Measurements from ENCODE around the gene RAX. TPM values are rescaled to one million over a fixed set of nuclear protein-coding genes. Genes with fewer than 3 reads are reported as not detected.

RAX gene
- total RNA-seq, 2 donors from 2014 or later: not detected

DNA sequence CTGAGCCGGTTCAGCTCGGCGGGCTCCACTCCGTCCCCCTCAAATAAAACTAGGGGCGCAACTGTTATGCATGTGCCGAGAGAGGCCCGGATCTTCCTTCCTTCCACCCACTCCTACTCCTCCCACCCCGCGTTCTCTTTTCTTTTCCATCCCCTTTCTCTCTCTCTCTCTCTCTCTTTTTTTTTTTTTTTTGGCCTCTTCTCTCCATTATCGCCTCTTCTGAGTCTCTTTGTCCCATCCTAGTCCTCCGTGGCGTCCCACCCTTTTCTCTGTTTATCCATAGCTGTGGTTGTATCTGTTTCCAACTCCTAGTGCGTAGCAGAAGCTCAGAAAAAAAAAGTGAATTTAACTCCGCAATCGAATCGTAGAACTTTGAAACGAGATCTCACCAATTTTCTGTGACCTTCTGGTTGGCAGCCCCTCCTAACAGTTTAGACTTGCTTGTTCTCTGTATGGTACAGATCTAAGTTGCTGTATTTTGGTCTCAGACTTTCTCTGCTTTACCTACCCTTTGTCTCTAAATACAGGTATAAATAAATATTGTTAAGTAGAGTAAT, 3.6 kb downstream of the RAX start:
- no peak for DNase-seq (ENCODE audit: low spot score)
- H3K9me3 ChIP-seq: no peaks in the 10 kb centered on the region
- TF ChIP-seq, protein P1, sequence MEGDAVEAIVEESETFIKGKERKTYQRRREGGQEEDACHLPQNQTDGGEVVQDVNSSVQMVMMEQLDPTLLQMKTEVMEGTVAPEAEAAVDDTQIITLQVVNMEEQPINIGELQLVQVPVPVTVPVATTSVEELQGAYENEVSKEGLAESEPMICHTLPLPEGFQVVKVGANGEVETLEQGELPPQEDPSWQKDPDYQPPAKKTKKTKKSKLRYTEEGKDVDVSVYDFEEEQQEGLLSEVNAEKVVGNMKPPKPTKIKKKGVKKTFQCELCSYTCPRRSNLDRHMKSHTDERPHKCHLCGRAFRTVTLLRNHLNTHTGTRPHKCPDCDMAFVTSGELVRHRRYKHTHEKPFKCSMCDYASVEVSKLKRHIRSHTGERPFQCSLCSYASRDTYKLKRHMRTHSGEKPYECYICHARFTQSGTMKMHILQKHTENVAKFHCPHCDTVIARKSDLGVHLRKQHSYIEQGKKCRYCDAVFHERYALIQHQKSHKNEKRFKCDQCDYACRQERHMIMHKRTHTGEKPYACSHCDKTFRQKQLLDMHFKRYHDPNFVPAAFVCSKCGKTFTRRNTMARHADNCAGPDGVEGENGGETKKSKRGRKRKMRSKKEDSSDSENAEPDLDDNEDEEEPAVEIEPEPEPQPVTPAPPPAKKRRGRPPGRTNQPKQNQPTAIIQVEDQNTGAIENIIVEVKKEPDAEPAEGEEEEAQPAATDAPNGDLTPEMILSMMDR (IDR thresholded peaks at IDR 0.05): no peak
- peaks cover 10 to 36% of the 10 kb centered on the region in 2 donors for H3K4me1 ChIP-seq (ENCODE audit: control insufficient read depth in 1 of 2, low read depth in 2 of 2)
- no peaks in the 10 kb centered on the region for H3K36me3 ChIP-seq
- H3K27me3 ChIP-seq (replicated peaks; ENCODE audit: insufficient read depth): peaks cover 44% of the 10 kb centered on the region
- ATAC-seq (ENCODE audit: insufficient number of reproducible peaks, low FRiP score, low read depth): no peak
- H3K4me3 ChIP-seq: peak overlapping the region; percentile 29
- no peak overlapping the region for H3K27ac ChIP-seq

DNA sequence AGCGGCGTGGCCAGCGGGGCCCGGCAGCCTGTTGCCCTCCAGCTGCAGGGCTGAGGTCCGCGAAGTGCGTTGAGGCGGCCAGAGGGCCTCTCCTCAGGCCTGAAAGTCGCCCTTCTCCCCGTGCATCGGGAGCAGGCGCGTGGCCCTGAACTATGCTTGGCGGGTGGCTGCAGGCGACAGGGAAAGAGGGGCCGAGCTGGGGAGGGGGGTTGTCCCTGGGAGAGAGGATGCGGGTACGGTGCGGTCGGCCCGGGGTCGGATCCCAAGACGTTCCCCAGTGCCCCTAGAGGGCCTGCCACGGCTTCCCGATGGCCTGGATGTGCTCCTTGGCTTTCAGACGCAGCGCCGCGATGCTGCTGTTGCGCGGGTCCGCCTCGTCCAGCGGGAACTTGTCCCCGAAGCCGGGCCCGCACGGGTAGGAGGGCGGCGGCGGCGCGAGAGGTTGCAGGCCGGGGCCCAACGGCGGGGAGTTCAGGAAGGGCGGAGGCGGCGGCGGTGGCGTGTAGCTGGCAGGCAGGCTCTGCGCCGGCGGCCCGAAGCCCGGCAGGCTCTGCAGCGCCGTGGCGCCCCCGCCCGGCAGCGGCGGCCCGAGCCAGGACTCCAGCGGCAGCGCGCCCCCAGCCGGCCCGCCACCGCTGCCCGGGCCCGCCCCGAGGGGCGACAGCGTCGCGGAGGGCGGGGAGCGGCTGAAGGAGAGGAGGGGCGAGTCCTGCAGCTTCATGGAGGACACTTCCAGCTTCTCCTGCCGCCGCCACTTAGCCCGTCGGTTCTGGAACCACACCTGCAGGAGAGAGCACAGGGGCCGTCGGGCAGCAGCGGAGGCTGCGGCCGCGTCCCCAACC, 4.3 kb downstream of the RAX start:
- peaks cover 37% of the 10 kb centered on the region for H3K27me3 ChIP-seq (replicated peaks; ENCODE audit: insufficient read depth)
- DNase-seq (ENCODE audit: low spot score) (no peak), ATAC-seq (ENCODE audit: insufficient number of reproducible peaks, low FRiP score, low read depth) (no peak)
- H3K4me3 ChIP-seq: peak overlapping the region; percentile 29
- TF ChIP-seq, protein P1 (IDR thresholded peaks at IDR 0.05): no peak
- no peaks in the 10 kb centered on the region for H3K36me3 ChIP-seq
- no peak overlapping the region for H3K27ac ChIP-seq
- no peaks in the 10 kb centered on the region for H3K9me3 ChIP-seq
- H3K4me1 ChIP-seq (ENCODE audit: control insufficient read depth in 1 of 2, low read depth in 2 of 2): peaks cover 10 to 34% of the 10 kb centered on the region in 2 donors

DNA sequence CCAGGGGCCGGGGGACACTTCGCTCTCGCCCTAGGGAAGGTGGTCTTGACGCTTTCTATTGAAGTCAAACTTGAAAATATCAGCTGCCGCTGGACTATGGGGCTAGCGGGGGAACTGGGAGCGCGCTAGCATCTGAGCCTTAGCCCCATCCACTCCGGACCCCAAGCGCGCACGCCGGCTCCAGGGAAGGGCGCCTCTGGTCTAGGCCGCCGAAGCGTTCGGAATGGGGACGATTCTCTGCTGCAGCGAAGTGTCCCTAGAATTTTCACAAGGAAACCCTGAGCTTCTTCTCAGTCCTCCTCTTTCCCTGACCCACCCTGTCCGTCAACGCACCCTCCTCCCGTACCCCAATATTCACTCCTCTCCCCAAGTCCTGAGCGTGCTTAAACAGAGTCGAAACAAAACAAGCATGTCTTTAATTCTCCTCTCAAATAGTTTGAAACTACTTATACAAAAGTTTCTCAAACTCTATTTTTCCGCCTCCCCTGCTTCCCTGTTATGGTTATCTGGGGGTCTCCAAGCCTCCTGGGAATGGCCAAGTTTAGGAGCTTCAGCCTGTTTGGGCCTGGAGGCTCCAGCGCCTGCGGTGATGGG, 5.0 kb downstream of the RAX start:
- DNase-seq (ENCODE audit: low spot score) (no peak), ATAC-seq (ENCODE audit: insufficient number of reproducible peaks, low FRiP score, low read depth) (no peak)
- Histone ChIP-seq H3K36me3 (no peaks in the 10 kb centered on the region), H3K4me1 (ENCODE audit: control insufficient read depth in 1 of 2, low read depth in 2 of 2) (peaks cover 6 to 27% of the 10 kb centered on the region in 2 donors), H3K27me3 (replicated peaks; ENCODE audit: insufficient read depth) (peaks cover 32% of the 10 kb centered on the region), H3K4me3 (no peak overlapping the region), H3K27ac (no peak overlapping the region), H3K9me3 (no peaks in the 10 kb centered on the region)
- TF ChIP-seq, protein P1 (IDR thresholded peaks at IDR 0.05): no peak

DNA sequence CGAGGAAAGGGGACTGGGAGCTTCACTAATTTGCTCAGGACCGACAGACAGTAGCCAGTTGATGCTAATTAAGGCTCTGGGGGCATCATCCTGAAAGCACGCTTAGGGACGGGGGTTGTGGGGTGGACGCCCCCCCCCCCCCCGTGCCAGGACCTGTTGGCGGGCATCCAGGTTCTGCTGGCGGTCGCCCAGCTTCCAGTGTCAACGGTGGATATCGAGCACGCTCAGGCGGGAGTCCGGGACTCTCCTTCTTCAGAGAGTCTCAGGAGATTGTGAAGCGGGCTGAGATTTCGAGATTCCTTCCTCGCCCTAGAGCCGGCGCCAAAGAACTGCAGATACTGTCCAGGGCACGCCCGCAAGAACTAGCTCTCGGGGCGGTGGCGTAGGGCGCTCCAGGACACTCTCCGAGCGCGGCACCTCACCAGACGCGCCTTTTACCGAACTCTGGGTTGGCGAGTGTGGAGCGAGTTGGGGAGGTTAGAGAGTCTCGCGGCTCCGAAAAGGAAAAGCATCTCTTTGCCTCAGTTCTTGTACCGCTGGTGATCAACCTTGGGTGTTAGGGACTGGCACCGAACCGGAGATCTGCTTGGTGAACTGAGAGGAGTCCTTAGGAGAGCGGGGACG, 5.6 kb downstream of the RAX start:
- Histone ChIP-seq H3K4me1 (ENCODE audit: control insufficient read depth in 1 of 2, low read depth in 2 of 2) (peaks cover 4 to 21% of the 10 kb centered on the region in 2 donors), H3K9me3 (no peaks in the 10 kb centered on the region), H3K27me3 (replicated peaks; ENCODE audit: insufficient read depth) (peaks cover 30% of the 10 kb centered on the region), H3K27ac (no peak overlapping the region), H3K36me3 (no peaks in the 10 kb centered on the region), H3K4me3 (no peak overlapping the region)
- TF ChIP-seq, protein P1 (IDR thresholded peaks at IDR 0.05): no peak
- no peak for ATAC-seq (ENCODE audit: insufficient number of reproducible peaks, low FRiP score, low read depth)
- no peak for DNase-seq (ENCODE audit: low spot score)

Data from thoracic aorta (tissue), 2 donors.